ENCODE results near the gene PTPRN.

DNA sequence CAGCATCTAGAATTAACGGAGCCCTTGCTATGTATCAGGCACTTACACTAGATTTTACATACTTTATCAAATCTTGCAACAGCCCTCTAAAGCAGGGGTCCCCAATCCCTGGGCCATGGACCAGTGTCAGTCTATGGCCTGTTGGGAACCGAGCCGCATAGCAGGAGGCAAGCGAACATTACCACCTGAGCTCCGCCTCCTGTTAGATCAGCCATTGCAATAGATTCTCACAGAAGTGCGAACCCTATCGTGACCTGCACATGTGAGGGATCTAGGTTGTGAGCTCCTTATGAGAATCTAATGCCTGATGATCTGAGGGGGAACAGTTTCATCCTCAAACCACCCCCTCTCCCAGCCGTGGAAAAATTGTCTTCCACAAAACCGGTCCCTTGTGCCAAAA, 16.6 kb downstream of the PTPRN start:
- TF ChIP-seq ZNF12 (CRISPR knock-in tag; IDR thresholded peaks at IDR 0.05) (no peak), ZNF140 (CRISPR knock-in tag; IDR thresholded peaks at IDR 0.05) (no peak), HIVEP1 (CRISPR knock-in tag; IDR thresholded peaks at IDR 0.05) (no peak), MYC (IDR thresholded peaks at IDR 0.05; ENCODE audit: low read depth, low read length) (no peak), MYC (CRISPR knock-in tag; IDR thresholded peaks at IDR 0.05; ENCODE audit: borderline replicate concordance, low read depth) (no peak), CREM (IDR thresholded peaks at IDR 0.05; ENCODE audit: low read depth) (no peak), POLR2AphosphoS5 (IDR thresholded peaks at IDR 0.05; ENCODE audit: control insufficient read depth, insufficient read depth, low read depth, low read length) (no peak), SAFB2 (IDR thresholded peaks at IDR 0.05; ENCODE audit: borderline replicate concordance, low read depth, low read length, severe bottlenecking) (no peak), FOXM1 (IDR thresholded peaks at IDR 0.05; ENCODE audit: low read depth) (no peak), FOXM1 (CRISPR knock-in tag; IDR thresholded peaks at IDR 0.05; ENCODE audit: low read depth) (no peak), TCF3 (CRISPR knock-in tag; IDR thresholded peaks at IDR 0.05) (no peak), EZH2 (IDR thresholded peaks at IDR 0.05; ENCODE audit: borderline replicate concordance, low read depth, low read length) (no peak), HDGF (IDR thresholded peaks at IDR 0.05) (no peak)
- TF ChIP-seq, protein P1, sequence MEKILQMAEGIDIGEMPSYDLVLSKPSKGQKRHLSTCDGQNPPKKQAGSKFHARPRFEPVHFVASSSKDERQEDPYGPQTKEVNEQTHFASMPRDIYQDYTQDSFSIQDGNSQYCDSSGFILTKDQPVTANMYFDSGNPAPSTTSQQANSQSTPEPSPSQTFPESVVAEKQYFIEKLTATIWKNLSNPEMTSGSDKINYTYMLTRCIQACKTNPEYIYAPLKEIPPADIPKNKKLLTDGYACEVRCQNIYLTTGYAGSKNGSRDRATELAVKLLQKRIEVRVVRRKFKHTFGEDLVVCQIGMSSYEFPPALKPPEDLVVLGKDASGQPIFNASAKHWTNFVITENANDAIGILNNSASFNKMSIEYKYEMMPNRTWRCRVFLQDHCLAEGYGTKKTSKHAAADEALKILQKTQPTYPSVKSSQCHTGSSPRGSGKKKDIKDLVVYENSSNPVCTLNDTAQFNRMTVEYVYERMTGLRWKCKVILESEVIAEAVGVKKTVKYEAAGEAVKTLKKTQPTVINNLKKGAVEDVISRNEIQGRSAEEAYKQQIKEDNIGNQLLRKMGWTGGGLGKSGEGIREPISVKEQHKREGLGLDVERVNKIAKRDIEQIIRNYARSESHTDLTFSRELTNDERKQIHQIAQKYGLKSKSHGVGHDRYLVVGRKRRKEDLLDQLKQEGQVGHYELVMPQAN (IDR thresholded peaks at IDR 0.05; ENCODE audit: borderline replicate concordance), result no peak
